GM06990 (cell line): ENCODE results near the gene RBKS.

Experiments
- DNase-seq: peaks from one replicate; pipeline ENCODE4 v3.0.0-alpha.2; 2011; ENCODE audit not compliant: insufficient read length; ENCODE audit errors: extremely low read depth
- H3K27me3 ChIP-seq: replicated peaks from 2 replicates; pipeline ENCODE4 v1.6.0; 2011; ENCODE audit warnings: low read length; ENCODE audit not compliant: control insufficient read depth, insufficient read depth
- H3K36me3 ChIP-seq: 2 replicates; pipeline ENCODE4 v1.5.1; 2011; ENCODE audit warnings: low read length; ENCODE audit not compliant: control insufficient read depth, insufficient read depth
- H3K4me3 ChIP-seq: replicated peaks from 2 replicates; pipeline ENCODE4 v1.5.1; 2011; ENCODE audit warnings: low read depth, mild to moderate bottlenecking, control low read depth, low read length
- CTCF ChIP-seq: IDR thresholded peaks from 2 replicates; pipeline ENCODE4 v1.5.1; 2011; ENCODE audit warnings: low read length, control low read depth, mild to moderate bottlenecking, inconsistent platforms; ENCODE audit not compliant: insufficient read depth, poor library complexity, severe bottlenecking

The RBKS gene

DNA sequence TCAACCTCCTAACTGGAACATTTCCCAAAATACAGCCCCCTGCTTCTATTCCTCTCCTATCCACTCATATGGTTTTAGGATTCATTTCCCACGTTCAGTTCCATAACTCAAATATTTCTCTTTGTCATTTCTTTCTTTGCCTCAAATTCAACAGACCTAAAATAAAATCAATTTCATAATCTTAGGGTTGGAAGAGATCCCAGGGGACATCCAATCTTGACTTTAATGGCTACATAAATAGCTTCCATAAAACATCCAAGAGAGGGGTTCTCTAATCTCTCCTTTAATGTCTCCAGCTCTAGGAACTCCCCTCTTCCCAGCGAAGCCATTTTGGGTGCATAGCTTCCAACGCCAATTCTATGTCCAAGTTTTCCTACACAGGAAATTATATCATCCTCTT, 33.8 kb downstream of the RBKS start:
- H3K27me3 ChIP-seq = no peaks in the 10 kb centered on the region
- no peak overlapping the region for H3K4me3 ChIP-seq
- no peak for TF ChIP-seq CTCF
- no peak for DNase-seq
- no peaks in the 10 kb centered on the region for H3K36me3 ChIP-seq

DNA sequence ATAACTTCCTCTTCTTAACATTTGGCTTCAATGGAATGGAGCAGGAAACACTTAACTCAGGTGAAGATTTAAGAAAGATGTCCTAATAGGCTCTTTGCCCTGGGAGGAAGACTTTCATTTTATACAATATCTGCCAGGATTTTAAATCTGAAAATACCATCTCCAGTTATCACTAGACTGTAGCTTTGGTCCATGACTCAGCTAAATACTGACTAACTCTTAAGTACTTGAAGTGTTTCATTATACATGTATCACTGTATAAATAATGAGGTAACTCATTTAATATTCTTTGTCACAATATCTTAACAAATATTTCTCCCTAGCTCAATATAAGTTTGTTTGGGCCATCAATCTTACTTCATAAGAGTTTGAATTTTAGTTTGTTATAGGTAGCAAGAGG, 34.7 kb downstream of the RBKS start:
- H3K36me3 ChIP-seq = no peaks in the 10 kb centered on the region
- DNase-seq = no peak
- no peaks in the 10 kb centered on the region for H3K27me3 ChIP-seq
- no peak for TF ChIP-seq CTCF
- H3K4me3 ChIP-seq = no peak overlapping the region

GRCh38 chr2:27854229-27854862, 35.8 kb downstream of the RBKS start:
- no peaks in the 10 kb centered on the region for H3K36me3 ChIP-seq
- no peak for DNase-seq

DNA sequence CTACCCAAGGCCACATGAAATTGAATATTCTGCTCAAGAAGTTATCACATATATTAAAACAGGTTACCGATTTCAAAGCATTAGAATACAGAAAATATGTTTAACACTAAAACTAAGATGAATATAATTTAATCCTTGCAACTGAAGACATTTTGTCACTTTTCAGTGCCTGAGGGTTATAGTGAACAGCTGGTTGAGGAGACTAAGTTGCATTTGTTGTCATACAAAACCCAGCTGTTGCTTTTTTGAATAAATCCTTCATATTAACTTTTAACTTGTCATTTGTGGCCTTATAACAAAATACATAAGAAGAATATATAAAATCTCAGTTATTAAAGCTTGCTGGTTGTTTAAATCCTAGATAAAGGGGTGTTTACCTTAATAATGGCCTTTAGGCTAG, 37.5 kb downstream of the RBKS start:
- no peak overlapping the region for H3K4me3 ChIP-seq
- H3K27me3 ChIP-seq = no peaks in the 10 kb centered on the region

More at GRCh38 chr2:27854229-27854862, 35.8 kb downstream of the RBKS start:
- Histone ChIP-seq H3K27me3 (no peaks in the 10 kb centered on the region), H3K4me3 (no peak overlapping the region)
- no peak for TF ChIP-seq CTCF

GRCh38 chr2:27849558-27850205, 40.5 kb downstream of the RBKS start:
- no peaks in the 10 kb centered on the region for H3K36me3 ChIP-seq
- TF ChIP-seq CTCF = no peak
- no peaks in the 10 kb centered on the region for H3K27me3 ChIP-seq
- DNase-seq = no peak
- no peak overlapping the region for H3K4me3 ChIP-seq

More for the DNA sequence above, 37.5 kb downstream of the RBKS start:
- TF ChIP-seq CTCF = no peak
- H3K36me3 ChIP-seq = no peaks in the 10 kb centered on the region
- no peak for DNase-seq

- no peak for DNase-seq
- no peaks in the 10 kb centered on the region for H3K27me3 ChIP-seq
- no peak overlapping the region for H3K4me3 ChIP-seq
- H3K36me3 ChIP-seq = no peaks in the 10 kb centered on the region
- no peak for TF ChIP-seq CTCF
These were observed 42.9 kb downstream of the RBKS start for GRCh38 chr2:27847333-27847732.
